GM18498 (cell line): ENCODE data around the gene CREB3.

Experiments
- ATAC-seq: cut with Tn5 transposase; IDR thresholded peaks from one replicate; pipeline ENCODE4 v1.9.1; 2021; ENCODE audit warnings: mild to moderate bottlenecking, moderate library complexity; ENCODE audit not compliant: unreplicated experiment

Gene CREB3, protein sequence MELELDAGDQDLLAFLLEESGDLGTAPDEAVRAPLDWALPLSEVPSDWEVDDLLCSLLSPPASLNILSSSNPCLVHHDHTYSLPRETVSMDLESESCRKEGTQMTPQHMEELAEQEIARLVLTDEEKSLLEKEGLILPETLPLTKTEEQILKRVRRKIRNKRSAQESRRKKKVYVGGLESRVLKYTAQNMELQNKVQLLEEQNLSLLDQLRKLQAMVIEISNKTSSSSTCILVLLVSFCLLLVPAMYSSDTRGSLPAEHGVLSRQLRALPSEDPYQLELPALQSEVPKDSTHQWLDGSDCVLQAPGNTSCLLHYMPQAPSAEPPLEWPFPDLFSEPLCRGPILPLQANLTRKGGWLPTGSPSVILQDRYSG

DNA sequence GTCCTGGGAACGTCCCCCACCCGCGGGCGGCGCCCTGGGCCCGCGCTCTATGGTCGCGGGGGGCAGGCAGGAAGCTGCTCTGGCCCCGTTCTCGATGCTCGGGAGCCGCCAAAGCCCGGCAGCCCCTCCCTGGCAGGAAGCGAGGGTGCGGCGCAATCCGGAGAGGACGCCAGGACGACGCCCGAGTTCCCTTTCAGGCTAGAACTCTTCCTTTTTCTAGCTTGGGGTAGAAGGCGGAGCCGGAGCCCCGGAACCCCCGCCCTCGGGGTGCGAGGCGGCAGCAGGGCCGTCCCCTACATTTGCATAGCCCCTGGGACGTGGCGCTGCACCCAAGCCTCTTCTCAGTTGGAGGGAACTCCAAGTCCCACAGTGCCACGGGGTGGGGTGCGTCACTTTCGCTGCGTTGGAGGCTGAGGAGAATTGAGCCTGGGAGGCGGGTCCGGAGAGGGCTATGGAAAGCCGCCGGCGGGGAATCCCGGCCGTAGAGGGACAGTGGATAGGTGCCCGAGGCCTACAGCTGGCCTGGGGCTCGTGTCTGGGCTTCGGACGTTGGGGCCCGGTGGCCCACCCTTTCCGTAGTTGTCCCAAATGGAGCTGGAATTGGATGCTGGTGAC lies at the start of gene CREB3, which contains the start of gene TLN1:
TSS of gene CREB3 (plus strand) at position 482 of the 615 bp plus-strand sequence. CDS start at position 589, 107 bp downstream.
TSS of gene TLN1 (minus strand) at position 11 of the 615 bp plus-strand sequence. CDS start 6,501 bp downstream, outside the sequence.
- peak; percentile 80 for ATAC-seq

- ATAC-seq, result no peak
Observed at GRCh38 chr9:35683323-35683722, 49.1 kb upstream of the CREB3 start.

GRCh38 chr9:35684921-35685320 lies 47.5 kb upstream of the CREB3 start:
- no peak for ATAC-seq

GRCh38 chr9:35685506-35685905 lies 47.0 kb upstream of the CREB3 start:
- ATAC-seq, result no peak

GRCh38 chr9:35686222-35687203 lies 46.0 kb upstream of the CREB3 start:
- no peak for ATAC-seq

DNA sequence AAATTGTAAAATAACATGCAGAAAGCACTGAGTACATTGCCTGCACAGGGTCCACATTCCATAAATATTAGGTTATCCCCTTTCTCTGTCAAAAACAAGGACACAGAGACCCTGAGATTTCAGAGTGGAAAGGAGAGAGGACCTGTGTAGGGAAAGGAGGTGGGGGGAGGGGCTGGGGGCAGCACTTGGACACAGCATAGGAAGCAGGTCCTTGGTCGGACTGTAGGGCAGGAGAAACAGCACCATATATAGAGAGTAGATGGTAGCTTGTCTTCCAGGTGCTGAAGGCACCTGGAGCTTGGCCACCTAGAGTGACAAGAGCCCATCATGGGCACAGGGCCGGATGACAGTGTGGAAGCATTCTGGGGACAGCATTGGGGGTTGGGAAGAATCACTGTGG lies 45.2 kb upstream of the CREB3 start:
- ATAC-seq, result no peak

DNA sequence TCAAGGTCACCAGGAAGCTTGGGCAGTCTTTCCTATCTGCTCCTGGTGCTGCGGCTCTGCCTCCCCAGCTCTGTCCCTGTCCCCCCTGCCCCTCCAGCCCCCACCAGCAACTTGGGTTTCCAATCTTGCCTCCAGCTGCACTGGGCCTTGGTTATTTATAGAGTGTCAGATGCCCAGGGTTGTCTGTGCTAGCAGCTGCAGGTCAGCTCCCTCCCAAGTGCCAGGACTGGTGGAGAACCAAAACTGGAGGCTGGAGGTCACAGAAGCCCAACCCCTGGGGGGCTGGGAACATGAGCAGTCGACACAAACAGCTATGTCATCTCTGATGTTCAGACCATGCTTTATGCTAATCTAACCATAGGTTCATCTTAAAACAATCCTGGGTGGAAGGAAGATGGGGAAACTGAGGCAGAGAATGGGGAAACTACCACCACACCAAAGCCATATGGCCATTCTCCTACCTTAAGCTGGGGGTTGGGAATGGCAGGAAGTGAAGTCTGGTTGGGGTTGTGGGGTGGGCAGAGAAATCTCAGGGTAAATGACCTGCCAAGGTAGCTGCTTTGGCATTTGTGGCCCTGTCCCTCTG lies 44.4 kb upstream of the CREB3 start:
- no peak for ATAC-seq

GRCh38 chr9:35688558-35689541 lies 43.6 kb upstream of the CREB3 start:
- no peak for ATAC-seq

DNA sequence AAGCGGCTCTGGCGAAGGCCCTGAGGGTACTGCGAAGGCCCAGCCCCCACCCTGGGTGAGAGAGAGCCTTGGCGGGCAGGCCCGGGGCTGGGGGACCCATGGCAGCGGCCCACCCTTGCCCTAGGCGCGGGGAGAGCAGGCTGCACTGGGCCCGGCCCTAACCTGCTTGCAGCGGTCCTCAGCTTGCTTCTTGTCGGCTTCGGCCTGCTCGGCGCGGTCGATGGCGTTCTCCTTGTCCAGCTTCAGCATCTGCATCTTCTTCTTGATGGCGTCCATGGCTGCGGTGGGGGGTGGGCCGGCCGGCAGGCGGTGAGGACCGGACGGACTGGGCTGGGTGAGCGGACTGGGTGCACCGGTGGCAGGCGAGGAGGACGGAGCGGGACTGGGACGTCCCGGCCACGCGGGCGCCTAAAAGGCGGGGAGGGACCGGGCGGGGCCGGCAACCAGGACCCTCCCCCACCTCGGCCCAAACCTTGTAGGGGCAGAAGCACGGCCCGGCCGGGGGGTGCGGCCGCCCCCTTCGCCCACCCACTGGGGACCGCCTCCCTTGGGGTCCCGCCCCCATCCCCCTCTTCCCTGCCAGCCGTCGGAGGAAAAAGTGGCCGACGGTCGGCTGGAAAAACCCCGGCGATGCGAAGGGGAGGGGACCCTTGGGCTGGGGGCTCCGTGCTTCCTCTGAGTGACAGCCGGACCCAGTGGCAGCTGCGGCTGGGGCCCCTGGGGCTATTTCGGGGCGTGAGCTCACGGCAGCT lies 42.7 kb upstream of the CREB3 start, which contains the start of gene TPM2:
TSS of gene TPM2 (minus strand) at position 384 of the 752 bp plus-strand sequence. CDS start at position 276, 108 bp downstream.
- ATAC-seq, result no peak

DNA sequence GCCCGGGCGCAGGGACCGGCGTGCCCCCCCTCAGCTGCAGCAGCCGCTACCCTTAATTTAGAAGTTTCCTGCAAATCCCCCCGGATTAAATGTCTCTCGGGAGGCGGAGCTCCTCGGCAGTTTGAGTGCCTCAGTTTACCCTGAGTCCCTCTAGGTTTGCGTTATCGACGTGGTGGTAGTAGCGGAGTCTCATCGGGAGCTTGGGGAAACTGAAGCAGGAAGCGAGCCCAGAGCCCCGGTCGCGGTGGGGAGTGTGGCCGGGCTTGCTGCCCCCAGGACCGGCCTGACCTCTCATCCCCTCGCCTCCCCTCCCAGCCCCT lies 42.2 kb upstream of the CREB3 start:
- ATAC-seq, result no peak

GRCh38 chr9:35690614-35691333 lies 41.7 kb upstream of the CREB3 start:
- no peak for ATAC-seq

DNA sequence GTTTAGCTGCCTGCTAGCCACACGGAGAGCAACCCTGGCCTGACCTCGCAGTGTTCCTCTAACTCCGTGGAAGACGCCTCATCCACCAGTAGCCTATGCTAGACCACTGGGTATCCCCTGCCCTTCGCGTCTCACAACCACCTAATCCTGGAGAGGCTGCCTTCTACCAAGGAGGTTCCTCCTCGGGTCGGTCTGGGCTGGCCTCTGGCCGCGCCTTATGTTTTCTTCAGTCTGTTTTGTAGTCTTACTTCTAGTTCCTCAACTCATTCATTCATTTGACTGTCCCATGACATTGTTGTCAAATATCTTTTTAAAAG lies 41.2 kb upstream of the CREB3 start:
- no peak for ATAC-seq

DNA sequence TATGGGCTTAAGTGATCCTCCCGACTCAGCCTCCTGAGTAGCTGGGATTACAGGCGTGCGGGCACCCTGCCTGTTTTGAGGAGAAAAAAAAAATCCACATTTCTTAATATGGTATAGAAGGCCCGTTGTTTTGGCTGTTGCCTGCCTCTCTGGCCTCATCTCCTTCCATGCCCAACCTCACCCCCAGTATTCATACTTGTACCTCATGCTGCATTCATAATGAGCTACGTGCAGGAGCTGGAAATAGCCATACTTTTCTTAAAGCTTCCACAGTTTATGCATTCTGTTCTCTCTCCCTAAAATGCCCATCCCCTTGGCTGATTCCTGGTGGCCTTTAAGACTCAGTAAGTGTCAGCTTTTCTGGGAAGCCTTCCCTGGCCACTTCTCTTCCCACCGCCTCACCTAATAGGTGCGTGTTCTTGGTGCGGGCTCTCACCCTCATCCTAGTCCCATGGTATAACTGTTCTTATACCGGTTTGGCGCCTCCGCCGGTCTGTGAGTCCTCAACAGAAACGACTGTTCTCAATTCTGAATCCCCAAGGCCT lies 40.6 kb upstream of the CREB3 start:
- no peak for ATAC-seq

DNA sequence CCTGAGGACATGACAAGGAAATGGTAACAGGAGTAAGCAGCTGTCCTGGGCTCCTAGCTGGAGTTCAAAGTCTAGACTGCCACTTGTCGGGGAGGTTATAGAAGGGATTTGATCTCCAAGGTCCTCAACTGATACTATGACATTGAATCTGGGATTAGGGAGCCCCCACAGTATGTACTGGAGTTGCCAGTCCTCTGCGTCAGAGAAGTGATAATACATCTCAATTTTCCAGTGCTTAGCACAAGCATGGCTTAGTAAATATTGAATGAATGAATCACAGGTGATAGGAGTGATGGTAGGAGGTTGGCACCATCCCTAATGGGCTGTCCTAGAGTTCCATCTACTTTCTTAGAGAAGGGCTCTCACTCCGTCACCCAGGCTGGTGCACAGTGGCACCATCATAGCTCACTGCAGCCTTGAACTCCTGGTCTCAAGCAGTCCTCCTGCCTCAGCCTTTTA lies 36.5 kb upstream of the CREB3 start:
- no peak for ATAC-seq

- peak; percentile 82 for ATAC-seq
Observed at GRCh38 chr9:35696520-35697215, 35.8 kb upstream of the CREB3 start.

DNA sequence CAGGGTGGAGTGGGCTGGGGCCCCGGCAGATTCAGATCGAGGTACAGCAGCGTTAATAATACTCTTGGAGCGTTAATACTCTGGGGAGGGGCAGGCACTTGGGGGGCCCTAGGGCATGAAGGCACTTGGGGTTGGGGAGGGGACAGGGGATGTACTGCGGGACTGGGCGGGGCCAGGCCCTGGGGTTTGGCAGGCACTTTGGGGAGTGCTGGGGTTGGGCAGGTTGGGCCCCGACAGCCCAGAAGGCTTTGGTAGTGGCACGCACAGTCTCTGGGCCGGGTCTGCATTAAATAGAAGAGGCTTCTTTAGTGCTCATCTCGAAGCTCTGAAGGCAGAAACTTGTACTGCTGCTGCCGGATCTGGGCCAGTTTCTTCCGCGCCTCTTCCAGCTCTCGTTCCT lies 35.0 kb upstream of the CREB3 start:
- no peak for ATAC-seq

- ATAC-seq, result no peak
Observed at GRCh38 chr9:35698231-35698630, 34.2 kb upstream of the CREB3 start.
